ENCODE measurements around the gene DYNC1I2. TPM values are rescaled to one million over a fixed set of nuclear protein-coding genes. Genes with fewer than 3 reads are reported as not detected.
"Not testable (repeated sequence)": the region's sequence is repeated elsewhere in the genome, so short reads cannot be mapped to it uniquely, and the experiment has no call there.

DYNC1I2 gene
- total RNA-seq, 1 donor from 2014 or later = 121 TPM

GRCh38 chr2:171762879-171763573 is 75.8 kb downstream of the DYNC1I2 start:
- ATAC-seq (no peak), DNase-seq (ENCODE audit: low spot score) (no peak)
- intact Hi-C loops (cut with DNase I) = no loop called here

GRCh38 chr2:171763602-171764001 is 76.3 kb downstream of the DYNC1I2 start:
- intact Hi-C loops (cut with DNase I) = no loop called here
- ATAC-seq (no peak), DNase-seq (ENCODE audit: low spot score) (no peak)

GRCh38 chr2:171771463-171771862 is 84.2 kb downstream of the DYNC1I2 start:
- ATAC-seq (no peak), DNase-seq (ENCODE audit: low spot score) (no peak)
- intact Hi-C loops (cut with DNase I) = no loop called here

GRCh38 chr2:171772373-171772772 is 85.1 kb downstream of the DYNC1I2 start:
- ATAC-seq (no peak), DNase-seq (ENCODE audit: low spot score) (no peak)
- intact Hi-C loops (cut with DNase I) = no loop called here

- ATAC-seq; intact Hi-C loops (cut with DNase I); DNase-seq (ENCODE audit: low spot score): not testable (repeated sequence)
These were observed 87.3 kb downstream of the DYNC1I2 start for GRCh38 chr2:171774581-171774980.

GRCh38 chr2:171778515-171778914 is 91.2 kb downstream of the DYNC1I2 start:
- no peak for DNase-seq (ENCODE audit: low spot score)
- intact Hi-C loops (cut with DNase I) = no loop called here
- ATAC-seq = no peak

- intact Hi-C loops (cut with DNase I) = no loop called here
- no peak for DNase-seq (ENCODE audit: low spot score)
- no peak for ATAC-seq
These were observed 98.2 kb downstream of the DYNC1I2 start for GRCh38 chr2:171785450-171785849.

GRCh38 chr2:171787333-171788072 is 100.2 kb downstream of the DYNC1I2 start:
- intact Hi-C loops (cut with DNase I) = no loop called here
- DNase-seq (ENCODE audit: low spot score) (no peak), ATAC-seq (no peak)

GRCh38 chr2:171788316-171788993 is 101.2 kb downstream of the DYNC1I2 start:
- no peak for DNase-seq (ENCODE audit: low spot score)

GRCh38 chr2:171789956-171790355 is 102.7 kb downstream of the DYNC1I2 start:
- intact Hi-C loops (cut with DNase I) = no loop called here
- ATAC-seq (no peak), DNase-seq (ENCODE audit: low spot score) (no peak)

More at GRCh38 chr2:171788316-171788993, 101.2 kb downstream of the DYNC1I2 start:
- ATAC-seq = no peak
- intact Hi-C loops (cut with DNase I) = no loop called here

GRCh38 chr2:171791361-171791760 is 104.1 kb downstream of the DYNC1I2 start:
- ATAC-seq (no peak), DNase-seq (ENCODE audit: low spot score) (no peak)
- intact Hi-C loops (cut with DNase I) = no loop called here

- ATAC-seq = no peak
- intact Hi-C loops (cut with DNase I) = no loop called here
- no peak for DNase-seq (ENCODE audit: low spot score)
These were observed 104.9 kb downstream of the DYNC1I2 start for GRCh38 chr2:171792157-171792556.

GRCh38 chr2:171792886-171793580 is 105.8 kb downstream of the DYNC1I2 start:
- intact Hi-C loops (cut with DNase I) = no loop called here
- no peak for DNase-seq (ENCODE audit: low spot score)
- no peak for ATAC-seq

GRCh38 chr2:171793691-171794678 is 106.7 kb downstream of the DYNC1I2 start:
- ATAC-seq (no peak), DNase-seq (ENCODE audit: low spot score) (no peak)
- intact Hi-C loops (cut with DNase I) = no loop called here

- ATAC-seq (no peak), DNase-seq (ENCODE audit: low spot score) (no peak)
- intact Hi-C loops (cut with DNase I) = no loop called here
These were observed 107.6 kb downstream of the DYNC1I2 start for GRCh38 chr2:171794918-171795317.

Data from sciatic nerve (tissue), 2 donors.